CMK (cell line): Measurements from ENCODE around the gene PPP1R12C.
"Not testable (repeated sequence)": the region's sequence is repeated elsewhere in the genome, so short reads cannot be mapped to it uniquely, and the experiment has no call there.

ENCODE experiments used
- DNase-seq: peaks from one replicate; pipeline ENCODE4 v3.0.0-alpha.2; 2010; ENCODE audit warnings: low read depth

PPP1R12C gene

DNA sequence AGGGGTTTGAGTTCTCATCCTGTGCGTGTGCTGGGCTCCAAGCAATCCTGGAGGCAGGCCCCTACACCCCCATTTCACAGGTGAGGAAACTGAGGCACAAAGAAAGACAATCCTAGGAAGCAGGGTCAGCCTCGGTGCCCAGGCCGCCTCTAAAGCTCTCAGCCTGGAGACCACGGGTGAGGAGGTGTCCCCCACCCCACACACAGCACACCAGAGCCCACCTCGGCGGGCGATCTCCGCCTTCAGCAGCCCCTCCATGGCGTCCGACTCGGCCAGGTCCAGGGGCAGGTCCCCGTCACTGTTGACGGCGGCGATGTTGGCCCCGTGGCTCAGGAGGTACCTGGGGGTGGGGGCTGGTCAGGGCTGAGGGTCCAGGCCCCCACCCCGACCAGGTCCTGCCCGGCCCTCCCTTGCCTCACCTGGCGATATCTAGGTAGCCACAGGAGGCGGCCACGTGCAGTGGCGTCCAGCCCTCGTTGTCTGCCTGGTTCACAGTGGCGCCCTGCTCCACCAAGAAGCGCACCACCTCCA, 5.1 kb downstream of the PPP1R12C start:
- DNase-seq: no peak

DNA sequence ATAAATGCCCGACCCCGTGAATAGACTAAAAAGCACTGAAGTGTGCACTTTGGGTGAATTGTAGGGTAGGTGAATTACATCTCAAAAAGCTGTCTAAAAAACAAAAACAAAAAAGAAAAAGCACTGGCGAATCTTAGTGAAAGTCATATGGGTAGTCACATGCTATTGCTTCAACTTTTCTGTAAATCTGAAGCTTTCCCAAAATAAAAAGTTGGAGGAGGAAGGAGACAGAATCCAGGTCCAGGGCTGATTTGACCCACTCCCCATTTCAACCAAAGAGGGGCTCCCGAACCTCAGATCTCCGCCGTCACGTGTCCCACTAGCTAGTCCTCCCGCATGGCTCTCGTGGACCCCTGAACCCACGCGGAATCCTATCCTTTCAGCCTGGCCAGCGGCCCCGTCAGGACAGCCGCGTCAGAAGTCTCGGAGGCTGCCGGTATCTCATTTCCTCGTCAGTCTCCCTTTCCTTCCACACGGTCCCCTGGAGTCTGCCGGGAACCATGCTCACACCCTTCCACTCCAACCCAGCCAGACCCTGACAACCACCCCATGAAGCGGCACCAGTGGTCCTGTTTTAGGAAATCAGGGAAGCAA, 6.1 kb downstream of the PPP1R12C start:
- no peak for DNase-seq

DNA sequence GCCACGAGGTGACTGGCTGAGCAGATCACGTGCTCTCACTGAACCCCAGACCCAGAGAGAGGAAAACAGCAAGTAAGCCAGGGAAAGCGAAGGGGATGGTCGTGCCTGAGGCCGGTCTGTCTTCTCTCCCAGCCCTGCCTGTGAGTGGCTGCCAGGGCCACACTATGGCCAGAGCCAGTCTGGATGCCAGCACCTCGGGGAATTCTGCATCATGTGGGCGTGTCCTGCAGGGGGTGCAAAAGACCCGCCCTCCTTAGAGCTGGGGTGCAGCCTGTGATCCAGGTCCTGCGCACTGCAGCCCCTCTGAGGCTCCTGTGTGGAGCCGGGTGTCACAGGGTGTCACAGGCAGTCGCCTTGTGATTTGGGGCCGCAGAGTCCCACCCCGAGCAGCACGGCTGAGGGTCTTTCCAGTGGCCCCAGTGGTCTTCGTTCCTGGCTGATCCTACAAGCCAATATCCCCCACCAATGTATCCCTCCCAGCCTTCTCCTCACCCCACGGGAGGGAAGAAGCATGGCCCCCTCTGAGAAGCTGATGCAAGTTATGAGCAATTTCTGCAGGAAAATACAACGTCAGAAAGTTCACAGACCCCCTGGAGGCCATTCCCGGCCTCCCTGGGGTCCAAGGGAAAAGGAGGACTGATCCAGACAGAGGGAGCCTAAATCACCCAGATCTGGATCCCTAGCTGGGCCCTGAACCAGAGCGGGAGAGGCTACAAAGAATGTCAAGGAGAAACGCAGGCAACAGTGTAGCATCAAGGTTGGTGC, 7.7 kb downstream of the PPP1R12C start:
- no peak for DNase-seq

DNA sequence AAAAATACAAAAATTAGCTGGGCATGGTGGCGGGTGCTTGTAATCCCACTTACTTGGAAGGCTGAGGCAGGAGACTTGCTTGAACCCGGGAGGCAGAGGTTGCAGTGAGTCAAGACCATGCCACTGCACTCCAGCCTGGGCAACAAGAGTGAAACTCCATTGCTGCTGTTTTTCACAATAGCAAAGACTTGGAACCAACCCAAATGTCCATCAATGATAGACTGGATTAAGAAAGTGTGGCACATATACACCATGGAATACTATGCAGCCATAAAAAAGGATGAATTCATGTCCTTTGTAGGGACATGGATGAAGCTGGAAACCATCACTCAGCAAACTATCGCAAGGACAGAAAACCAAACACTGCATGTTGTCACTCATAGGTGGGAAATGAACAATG, 10.2 kb downstream of the PPP1R12C start:
- DNase-seq: not testable (repeated sequence)

DNA sequence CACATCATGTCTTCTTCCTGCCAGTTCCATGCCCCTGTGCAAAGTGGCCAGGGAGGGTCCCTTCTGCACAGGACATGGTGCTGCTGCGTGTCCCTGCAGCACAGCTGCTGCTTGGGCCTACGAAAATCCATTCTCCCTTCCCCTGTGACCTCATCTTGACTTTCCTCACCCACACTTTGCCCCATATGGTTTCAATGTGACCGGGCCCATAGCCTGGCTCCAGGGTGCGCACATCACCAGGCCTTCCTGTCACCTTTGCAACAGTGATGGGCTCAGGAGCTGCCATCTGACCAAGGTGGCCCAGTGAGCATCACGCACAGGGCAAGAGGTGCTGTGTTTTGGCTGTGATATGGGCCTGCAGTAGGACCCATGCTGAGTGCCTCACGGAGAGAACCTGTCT, 10.8 kb downstream of the PPP1R12C start:
- DNase-seq: no peak

DNA sequence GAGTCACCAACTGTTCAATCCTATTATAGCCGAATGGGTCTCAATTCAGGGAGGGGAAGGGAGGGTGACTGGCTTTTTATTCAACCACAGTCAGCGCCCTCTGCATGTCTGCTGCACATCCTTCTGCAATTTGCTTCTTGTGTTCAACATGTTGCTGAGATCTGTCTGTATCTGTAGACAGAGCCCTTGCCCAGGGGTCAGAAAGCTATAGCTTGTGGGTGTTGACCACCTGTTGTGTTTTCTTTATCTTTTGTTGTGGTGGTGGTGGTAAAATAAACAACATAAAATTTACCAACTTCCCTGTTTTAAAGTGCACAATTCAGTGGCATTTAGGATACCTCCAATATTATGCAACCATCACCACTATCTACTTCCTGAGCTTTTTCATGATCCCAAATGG, 12.2 kb downstream of the PPP1R12C start:
- no peak for DNase-seq

DNA sequence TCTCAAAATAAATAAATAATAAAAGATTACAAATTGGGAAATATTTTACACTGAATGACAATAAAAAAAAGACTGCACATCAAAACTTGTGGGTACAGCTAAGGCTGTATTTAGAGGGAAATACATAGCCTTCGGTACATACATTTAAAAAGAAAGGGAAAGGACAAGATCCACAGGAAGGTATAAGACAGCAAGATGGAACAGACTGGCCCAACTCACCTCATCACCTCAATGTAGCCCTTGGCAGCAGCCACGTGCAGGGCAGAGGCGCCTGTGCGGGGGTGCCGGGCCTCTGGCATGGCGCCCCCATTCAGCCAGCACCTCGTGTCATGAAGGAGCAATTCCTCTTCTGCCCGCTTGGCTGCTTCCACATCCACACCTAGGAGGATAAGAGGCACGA, 14.2 kb downstream of the PPP1R12C start:
- DNase-seq: no peak

DNA sequence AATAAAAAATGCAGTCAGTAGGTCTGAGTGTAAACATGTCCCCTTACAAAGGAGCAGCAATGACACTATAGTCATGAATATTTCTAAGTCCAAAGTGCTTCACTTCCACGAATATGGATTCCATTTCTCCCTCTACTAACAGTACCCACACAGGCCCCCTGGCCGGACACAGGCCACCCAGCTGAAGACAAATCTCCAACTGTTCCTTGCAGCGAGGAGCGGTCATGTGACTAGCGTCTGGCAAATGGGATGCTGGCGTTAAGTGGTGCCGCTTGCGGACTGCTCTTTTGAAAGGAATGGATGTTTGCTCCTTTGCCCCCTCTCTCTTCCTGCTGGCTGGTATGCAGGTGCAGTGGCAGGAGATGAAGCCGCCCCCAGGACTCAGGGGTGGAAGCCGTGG, 16.2 kb downstream of the PPP1R12C start:
- DNase-seq: no peak

DNA sequence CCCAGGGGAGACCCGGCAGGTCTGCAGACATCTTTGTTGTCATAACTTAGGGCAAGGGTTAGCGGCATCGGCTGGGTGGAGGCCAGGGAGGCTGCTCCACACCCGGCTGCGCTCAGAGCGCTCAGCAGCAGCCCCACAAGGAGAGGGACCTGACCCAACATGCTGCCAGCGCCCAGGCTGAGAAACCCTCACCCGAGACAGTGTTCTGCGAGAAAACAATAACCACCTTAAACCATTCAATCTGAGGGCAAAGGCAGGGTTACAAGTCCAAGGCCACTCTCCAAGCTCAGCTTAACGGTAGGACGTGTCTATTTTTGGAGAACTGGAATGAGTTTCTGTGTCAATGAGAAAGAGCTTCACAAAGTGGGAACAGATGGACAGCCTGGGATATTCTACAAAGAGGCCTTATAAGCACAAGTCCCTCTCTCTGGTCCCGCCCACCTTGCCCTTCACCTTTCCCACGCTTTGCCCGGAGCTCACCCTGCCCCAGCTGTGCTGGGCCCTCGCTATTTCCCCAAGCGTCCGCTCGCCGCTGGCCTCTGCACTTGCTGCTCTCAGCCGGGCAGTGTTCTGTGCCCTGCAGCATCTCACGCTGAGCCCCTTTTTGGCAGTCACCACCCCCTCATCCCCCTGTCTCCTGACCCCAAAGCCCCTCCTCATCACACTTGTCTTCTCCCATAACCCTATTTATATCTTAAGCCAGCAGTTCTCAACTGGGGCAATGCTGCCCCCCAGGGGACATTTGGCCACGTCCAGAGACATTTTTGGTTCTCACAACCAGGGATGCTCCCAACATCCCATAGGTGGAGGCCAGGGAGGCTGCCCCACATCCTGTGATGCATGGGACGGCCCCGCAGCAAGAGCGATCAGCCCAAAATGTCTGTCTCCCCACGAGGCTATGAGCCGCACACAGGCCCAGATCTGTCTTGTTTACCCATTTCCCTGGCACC, 17.6 kb downstream of the PPP1R12C start:
- no peak for DNase-seq

DNA sequence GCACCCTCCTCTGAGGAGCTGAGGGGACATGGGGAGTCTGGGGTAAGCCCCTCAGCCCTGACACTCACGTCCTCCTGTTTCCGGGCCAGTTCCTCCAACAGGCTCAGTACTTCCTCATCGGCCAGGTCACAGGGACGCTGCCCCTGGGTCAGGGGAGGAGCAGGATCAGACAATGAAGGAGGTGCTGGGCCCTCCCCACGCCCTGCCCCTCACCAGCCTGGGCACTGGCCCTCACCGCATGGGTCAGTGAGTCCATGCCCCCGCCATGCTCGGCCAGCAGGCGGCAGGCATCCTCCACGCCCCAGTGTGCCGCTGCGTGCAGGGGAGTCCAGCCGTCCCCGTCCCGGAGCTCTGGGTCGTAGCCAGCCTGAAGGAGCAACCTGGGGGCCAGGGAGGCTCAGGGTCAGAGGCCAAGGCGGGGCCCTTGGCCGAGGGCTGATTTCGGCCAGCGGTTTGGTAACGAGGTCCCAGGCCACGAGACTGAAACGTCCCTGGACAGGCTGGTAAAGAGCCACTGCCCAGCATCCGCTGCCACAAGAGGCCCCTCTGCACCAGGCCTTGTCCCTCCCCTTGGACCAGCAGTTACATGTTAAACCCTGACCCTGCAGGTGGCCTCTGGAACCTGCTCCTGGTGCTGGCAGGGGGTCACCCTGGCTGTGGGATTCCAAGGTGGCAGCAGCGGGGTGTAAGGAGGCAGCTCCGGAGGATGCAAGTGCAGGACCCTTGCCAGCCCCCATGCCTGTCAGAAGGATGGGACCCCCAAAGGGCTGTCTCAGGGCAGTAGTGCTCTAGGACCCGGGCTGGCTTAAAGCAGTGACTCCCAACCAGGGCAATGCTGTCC, 18.5 kb downstream of the PPP1R12C start:
- no peak for DNase-seq

DNA sequence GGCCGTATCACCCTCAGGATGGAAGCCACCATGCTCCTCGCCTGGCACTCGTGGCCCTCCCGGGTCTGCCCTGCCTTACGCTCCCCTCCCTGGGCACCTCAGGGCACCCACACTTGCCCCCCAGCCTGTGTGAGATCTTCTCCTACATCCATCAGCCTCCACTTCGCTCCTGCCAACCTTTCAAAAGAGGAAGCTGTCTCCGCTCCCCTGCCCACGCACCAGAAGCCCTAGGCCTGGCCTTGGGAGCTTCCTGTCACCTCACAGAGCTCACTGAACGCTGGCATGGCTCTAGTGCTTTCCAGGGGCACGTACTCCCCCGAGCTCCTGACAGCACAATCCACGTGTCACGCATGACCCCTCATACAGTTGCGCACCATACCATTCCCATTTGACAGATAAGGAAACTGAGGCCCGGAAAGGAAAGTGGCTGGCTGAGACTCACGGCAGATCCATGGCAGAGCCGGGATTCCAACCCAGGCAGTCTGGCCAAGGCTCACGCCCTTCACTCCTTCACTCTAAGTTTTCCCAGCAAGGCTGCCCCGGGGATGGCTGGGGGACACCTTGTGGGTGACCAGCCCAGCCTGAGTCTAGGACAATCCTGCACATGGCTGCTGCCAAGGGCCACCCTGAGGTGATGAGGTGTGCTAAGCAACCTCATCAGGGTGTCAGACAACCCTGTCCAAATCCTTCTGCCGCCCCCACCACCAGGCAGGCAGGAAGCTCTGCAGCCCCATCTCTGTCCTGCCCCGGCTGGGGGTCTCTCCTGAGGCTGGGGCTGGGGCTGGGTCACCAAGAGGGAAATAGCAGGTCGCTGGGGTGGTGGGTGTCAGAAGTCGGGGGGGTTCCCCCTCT, 19.3 kb downstream of the PPP1R12C start:
- no peak for DNase-seq

DNA sequence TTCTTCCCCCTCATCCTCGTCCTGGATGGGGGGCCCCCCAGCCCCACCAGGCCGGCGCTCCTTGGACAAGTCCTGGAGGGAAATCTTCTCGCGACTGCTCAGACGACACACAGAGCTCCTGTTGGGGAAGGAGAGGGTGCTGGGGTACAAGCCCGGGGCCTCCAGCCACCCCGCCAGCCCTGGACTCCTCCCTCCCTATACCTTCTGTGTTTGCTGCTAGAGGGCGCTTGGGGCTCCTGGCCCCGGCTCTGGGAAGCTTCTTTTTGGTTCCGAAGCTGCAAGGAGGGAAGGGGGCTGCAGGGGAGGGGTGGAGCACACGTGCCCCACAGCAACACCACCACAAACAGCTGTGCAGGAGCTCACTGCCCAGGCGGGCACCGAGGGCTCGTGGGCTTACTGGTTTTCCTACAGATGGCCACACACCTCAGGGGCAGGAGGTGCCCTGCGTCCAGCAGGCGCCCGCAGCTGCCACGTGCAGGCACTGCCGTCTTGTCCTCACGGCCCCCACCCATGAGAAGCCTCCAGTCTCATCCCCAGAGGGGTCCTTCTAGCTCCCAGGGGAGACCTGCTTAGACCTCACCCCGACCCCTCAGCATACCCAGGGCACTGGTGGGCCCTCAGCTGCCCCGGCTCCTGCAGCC, 21.3 kb downstream of the PPP1R12C start:
- no peak for DNase-seq

DNA sequence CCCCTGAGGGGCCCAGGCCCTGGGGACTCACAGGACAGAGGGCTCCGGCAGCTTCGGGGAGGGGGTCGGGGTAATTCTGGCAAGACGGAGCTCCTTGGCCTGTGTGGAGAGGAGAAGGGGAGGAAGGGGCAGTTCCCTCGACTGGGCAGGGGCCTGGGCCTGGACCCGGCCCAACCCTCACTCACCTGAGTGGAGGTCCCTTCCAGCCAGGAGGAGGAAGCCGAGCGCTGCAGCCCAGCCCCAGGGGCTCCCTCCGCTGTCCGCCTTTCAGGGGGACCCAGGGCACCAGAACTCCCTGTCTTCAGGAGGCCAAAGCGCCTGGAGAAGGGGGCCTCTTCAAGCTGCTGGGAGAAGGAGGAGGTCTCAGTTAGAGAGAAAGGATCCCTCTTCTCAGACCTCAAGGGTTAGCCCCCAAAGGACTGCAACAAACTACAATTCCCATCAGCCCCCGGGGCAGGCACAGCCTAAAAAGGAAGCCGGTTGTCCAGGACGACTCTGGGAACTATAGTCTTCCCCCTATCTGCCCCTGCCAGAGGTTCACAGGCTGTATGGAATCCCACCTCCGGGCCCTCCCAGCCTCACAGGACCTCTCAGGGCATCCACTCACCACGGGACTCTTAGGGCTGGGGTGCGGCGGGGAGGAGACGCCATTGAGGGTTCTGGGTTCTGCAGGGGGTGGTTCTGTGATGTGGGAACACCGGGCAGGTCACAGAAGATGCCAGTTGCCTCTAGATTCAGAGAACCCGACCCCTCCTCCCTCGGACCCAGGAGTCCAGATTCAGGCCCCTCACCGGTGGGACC, 22.0 kb downstream of the PPP1R12C start:
- DNase-seq: no peak

DNA sequence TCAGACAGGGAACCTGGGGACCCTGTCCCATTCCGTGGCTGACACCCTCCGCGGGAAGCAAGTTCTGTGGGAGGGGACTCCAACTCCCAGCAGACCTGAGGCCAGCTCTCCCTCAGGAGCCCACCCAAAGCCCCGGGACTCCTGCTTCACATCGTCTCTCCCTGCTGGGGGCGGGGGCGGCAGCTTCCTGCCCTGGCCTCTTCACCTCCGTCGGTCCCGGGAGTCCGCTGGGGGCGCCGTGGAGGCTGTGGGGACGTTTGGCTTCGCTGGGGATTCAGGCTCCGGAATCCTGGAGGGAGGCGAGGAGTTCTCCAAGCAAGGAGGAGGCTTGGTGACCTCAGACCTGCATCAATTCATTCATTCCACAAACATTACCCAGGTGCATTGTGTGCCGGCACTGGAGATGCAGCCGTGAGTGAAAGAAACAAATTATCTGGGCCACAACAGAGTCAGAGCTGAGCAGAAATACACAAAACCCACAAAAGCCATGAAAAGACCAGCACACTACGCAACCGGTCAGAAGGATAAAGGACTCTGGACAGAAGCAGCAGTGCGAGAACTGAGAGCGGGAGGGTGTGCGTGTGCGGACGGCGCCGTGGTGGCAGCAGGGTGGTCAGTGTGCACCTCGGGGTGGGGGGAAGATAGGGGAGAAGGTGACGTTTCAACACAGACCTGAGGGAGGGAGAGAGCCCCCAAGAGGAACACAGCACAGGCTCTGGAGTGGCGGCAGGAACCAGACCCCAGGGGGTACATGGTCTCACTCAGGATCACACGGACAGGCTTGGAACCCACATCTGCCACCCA, 22.8 kb downstream of the PPP1R12C start:
- no peak for DNase-seq

DNA sequence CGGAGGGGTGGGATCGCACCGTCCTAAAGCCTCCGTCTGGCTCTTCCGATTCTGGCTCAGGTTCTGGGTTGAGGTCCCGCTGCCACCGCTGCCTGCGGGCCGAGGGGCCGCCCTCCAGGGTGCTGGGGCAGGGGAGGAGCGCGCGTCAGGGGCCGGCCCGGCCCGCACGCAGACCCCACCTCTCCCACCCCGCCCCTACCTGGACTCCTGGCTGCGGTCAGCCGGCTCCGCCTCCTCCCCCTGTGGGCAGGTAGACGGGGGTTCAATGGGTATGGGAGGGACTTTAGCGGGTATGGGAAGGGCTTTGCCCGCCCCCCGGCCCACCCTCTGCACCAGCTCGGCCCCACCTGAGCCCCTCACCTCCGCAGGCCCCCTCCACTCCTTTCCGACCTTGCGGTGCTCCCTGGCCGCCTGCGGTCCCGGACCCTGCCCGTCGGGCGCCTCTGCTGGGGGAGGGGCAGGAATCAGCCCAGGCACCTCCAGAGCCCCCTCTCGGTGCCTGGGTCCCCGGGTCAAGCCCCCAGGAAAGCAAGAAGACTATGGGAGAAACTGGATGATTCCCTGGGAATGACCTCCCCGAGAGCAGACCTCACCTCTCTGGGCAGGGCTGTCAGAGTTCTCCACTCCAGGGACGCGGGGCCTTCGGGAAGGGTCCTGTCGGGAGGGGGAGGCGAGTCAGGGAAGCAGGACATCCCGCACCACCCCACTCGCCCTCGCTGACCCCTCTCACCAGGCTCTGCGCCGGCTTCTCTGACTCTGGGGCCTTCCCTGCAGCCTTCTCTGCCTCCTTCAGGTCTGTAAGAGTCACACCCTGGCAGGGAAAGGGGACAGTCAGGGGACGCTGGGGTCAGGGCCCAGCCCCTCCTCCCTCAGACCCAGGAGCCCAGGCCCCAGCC, 24.8 kb downstream of the PPP1R12C start:
- DNase-seq: no peak

DNA sequence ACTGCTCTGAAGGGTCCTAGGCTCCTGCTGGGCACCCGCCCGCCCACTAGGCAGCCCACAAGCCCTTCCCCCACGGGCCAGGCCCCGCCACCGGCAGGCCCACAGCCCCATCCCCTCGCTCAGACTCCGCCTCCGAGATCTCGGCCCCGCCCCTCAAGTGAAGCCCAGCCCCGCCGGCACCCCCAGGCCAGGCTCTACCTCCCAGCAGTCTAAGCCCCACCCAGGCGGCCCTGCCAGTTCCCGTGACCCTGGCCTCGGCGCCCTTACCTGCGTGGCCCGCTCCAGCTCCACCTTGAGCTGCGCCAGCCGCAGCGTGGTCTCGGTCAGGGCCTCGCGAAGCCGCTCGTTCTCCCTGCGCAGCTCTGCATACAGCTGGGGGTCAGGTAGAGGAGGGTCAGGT, 25.5 kb downstream of the PPP1R12C start:
- DNase-seq: no peak

DNA sequence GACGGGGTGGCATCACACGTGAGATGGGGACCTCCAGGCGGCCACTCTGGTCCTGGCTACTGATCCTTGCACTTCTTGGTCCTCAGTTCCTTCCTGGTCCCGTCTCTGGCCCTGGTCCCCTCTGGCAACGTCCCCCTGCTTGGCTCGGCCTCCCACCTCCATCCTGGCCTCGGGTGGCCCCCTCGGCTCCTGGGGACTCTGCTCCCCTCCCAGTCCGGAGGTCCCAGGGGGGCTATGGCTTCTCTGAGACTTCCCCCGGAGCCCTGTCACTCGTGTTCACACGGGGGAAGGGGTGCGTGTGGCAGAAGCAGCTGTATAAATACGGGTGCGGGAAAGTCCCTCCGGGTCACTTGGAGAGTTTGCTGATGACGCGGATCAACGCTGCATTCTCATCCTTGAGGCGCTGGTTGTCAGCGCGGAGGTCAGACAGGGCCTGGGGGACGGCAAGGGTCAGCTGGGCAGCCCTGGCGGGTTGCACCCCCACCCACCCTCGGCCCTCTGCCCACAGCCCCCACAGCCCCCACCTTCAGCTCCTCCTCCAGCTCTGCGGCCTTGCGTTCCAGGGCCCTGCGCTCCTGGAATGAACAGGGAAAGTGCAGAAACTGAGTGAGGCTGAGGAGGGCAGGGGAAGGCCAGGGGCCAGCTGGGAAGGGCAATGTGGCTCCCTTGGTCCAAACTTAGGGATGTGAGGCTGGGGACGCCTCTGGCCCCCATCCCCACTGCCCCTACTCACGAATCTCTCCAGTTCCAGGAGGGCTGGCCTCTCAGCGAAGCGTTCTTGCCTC, 26.1 kb downstream of the PPP1R12C start:
- DNase-seq: no peak
